Measurements from ENCODE around the gene LTC4S.

Gene LTC4S

DNA sequence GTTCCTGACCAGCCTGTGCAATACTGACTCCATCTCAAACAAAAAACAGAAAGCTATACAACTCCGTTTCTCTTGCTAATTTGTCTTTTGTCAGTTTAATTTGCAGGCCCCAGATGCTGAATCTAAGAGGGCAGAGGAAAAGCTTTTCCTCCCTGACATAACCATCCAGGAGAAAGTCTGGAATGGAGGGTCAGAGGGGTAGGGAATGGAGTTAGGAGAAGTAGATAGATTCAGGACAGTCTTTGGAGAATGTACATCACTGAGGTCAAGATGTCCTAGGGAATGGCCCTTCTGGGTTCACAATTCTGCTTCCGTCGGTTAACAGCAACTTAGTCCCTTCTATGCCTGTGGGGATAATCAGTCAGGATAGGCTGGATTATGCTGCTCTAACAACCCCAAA is 20.3 kb downstream of the LTC4S start:
- no peak for TF ChIP-seq CTCF (IDR thresholded peaks at IDR 0.05; ENCODE audit: borderline replicate concordance, insufficient read depth, low read depth, low read length)
- H3K4me3 ChIP-seq (ENCODE audit: low read depth, low read length) = no peak overlapping the region

- H3K4me3 ChIP-seq (ENCODE audit: low read depth, low read length) = no peak overlapping the region
- TF ChIP-seq CTCF (IDR thresholded peaks at IDR 0.05; ENCODE audit: borderline replicate concordance, insufficient read depth, low read depth, low read length) = no peak
Observed at GRCh38 chr5:179815491-179816249, 21.9 kb downstream of the LTC4S start.

DNA sequence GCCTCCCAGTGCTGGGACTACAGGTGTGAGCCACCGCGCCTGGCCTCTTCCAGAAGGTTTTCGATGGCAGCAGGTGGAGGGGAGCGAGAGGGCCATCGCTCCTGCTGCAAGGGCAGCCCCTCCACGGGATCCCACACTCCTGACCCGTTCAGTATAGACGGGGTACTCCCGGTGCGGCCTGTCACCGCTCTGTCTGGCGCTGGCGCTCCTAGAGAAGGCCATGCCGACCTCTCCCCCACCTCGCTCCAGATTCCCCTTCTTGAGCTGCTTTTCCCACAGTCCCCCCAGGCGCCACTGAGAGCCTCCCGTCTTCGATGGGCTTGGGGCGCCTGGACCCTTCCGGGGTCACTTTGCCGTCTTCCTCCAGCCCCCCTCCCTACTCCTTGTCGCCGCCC is 22.6 kb downstream of the LTC4S start:
- no peak overlapping the region for H3K4me3 ChIP-seq (ENCODE audit: low read depth, low read length)
- no peak for TF ChIP-seq CTCF (IDR thresholded peaks at IDR 0.05; ENCODE audit: borderline replicate concordance, insufficient read depth, low read depth, low read length)

DNA sequence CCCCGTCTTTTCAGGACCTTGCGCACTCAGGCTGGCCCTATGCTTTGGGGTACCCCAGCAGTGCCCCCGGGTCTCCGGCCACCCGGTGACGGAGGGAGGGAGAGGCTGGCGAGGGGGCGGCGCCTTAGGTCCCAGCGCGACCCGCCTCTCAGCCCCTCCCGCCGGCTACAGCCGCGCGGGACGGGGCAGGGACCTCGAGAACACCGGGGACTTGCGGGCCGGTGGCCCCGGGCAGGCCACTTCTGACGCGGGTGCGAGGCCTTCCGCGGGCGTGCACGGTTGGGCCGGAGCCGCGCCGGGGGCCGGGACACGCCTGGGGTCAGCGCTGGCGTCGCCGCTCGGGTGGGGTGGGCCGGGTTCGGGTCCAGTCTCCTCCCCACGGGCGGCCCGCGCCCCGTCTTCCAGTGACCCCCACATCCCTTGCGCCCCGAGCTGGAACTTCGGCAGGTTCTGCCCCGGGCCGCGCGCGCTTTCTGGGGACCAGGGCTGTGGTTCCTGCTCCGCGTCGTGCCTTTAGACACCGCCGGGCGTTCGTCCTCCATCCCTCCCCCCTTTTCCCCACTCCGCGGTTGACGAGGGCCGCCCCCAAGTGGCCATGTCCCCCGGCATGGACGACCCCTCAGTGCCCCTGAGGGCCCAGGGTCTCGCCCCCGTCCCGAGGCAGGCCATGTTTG is 23.1 kb downstream of the LTC4S start:
- TF ChIP-seq CTCF (IDR thresholded peaks at IDR 0.05; ENCODE audit: borderline replicate concordance, insufficient read depth, low read depth, low read length) = no peak

DNA sequence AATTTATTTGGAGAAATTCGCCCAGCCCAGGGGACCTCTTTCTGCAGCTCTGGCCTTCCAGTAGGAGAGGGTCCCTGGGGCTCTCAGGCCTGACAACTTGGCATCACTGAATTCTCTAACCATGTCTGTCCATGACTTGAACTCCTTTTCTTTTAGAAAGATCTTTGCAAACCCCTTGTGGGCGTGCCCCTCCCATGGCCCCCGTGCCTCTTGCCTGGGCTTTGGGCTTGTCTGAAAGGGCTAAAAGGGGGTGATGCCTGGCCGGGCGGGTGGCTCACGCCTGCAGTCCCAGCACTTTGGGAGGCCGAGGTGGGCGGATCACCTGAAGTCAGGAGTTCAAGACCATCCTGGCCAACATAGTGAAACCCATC is 23.7 kb downstream of the LTC4S start:
- no peak overlapping the region for H3K4me3 ChIP-seq (ENCODE audit: low read depth, low read length)
- TF ChIP-seq CTCF (IDR thresholded peaks at IDR 0.05; ENCODE audit: borderline replicate concordance, insufficient read depth, low read depth, low read length) = no peak

More for the DNA sequence above, 23.1 kb downstream of the LTC4S start:
- peak overlapping the region; percentile 11 for H3K4me3 ChIP-seq (ENCODE audit: low read depth, low read length)

DNA sequence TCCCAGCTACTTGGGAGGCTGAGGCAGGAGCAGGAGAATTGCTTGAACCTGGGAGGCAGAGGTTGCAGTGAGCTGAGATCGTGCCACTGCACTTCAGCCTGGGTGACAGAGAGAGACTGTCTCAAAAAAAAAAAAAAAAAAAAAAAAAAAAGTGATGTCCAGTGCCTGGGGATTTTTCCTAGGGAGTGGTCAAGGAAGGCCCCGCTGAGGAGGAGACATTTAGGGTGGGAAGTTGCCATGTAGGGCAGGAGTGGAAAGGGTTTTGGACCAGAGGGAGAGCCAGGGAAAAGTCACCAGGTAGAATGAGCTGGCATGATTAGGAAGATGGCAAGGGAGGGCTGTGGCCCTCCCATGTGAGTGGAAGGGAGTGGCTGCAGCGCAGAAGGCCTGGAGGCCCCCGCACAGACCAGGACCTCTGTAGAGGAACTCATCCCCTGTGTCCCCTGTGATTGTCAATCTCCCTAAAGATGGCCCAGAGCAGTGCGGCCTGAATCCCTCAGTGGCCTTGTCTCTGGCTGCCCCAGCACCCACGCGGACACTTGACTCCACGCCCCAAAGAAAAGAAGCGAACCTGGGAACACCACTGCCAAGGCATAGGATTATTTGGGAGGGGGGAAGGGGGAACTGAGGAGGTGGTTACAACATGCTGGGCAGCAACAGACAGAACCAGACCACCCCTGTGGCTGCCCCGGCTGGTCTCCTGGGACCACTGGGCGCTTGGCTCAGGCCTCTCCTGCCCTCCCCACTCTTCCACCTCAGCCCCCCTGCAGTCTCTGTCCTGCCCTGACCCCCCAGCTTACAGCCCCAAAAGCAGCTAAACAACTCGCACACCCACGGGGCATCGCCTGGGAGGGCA is 24.3 kb downstream of the LTC4S start:
- peak overlapping the region; percentile 44 for H3K4me3 ChIP-seq (ENCODE audit: low read depth, low read length)
- no peak for TF ChIP-seq CTCF (IDR thresholded peaks at IDR 0.05; ENCODE audit: borderline replicate concordance, insufficient read depth, low read depth, low read length)

Data from GM12875 (cell line).